Stimulated activated CD8-positive, alpha-beta memory T cell treated with anti-CD3 and anti-CD28 coated beads, Interleukin-12 subunit alpha, Interleukin-12 subunit beta, amount 100 ng/mL, for 24 hours (primary cell): ENCODE measurements around the gene PSMD8.
"Not testable (repeated sequence)": the region's sequence is repeated elsewhere in the genome, so short reads cannot be mapped to it uniquely, and the experiment has no call there.

ENCODE experiments used
- DNase-seq: peaks from one replicate; pipeline ENCODE4 v3.0.0-alpha.2; 2020; ENCODE audit errors: extremely low read depth

Gene PSMD8

DNA sequence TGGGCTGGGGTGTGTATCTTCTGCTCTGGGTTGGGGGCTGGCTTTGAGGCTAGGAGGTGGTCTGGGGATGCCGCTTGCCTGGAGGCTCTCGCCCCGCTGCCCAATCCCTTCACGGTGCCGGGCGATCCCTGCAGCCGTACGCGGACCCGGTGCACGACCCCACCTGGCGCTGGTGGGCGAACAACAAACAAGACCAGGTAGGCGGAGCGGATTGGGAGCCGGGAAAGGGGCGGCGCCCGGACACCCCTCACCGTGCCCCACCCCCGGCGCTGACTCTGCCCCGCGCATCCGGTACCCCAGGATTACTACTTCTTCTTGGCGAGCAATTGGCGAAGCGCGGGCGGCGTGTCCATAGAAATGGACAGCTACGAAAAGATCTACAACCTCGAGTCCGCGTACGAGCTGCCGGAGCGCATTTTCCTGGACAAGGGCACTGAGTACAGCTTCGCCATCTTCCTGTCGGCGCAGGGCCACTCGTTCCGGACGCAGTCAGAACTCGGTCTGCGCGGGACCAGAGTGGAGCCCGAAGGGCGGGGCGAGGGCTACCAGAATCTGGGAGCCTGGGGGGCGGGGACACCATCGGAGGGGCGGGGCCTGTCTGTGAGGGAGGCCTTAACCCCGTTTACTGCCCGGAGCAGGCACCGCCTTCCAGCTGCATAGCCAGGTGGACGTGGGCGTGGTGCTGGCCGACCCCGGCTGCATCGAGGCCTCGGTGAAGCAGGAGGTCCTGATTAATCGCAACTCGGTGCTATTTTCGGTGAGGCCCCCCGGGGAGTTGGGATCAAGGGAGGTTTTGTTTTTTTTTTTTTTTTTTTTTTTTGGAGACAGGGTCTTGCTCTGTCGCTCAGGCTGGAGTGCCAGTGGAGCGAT is 12.1 kb upstream of the PSMD8 start:
- peak; percentile 52 for DNase-seq

DNA sequence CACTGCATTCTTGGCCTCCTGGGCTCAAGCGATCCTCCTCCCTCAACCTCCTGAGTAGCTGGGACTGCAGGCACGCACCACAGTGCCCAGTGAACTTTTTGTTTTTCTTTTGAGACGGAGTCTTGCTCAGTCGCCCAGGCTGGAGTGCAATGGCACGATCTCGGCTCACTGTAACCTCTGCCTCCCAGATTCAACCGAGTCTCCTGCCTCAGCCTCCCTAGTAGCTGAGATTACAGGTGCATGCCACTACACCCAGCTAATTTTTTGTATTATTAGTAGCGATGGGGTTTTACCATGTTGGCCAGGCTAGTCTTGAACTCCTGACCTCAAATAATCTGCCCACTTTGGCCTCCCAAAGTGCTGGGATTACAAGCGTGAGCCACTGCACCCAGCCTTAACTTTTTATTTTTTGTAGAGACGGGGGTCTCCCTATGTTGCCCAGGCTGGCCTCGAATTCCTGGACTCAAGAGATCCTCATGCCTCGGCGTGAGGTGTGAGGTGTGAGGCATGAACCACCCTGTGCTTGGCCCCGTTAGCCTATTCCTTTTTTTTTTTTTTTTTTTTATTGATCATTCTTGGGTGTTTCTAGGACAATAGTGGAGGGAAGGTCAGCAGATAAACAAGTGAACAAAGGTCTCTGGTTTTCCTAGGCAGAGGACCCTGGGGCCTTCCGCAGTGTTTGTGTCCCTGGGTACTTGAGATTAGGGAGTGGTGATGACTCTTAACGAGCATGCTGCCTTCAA is 11.3 kb upstream of the PSMD8 start:
- DNase-seq = not testable (repeated sequence)

DNA sequence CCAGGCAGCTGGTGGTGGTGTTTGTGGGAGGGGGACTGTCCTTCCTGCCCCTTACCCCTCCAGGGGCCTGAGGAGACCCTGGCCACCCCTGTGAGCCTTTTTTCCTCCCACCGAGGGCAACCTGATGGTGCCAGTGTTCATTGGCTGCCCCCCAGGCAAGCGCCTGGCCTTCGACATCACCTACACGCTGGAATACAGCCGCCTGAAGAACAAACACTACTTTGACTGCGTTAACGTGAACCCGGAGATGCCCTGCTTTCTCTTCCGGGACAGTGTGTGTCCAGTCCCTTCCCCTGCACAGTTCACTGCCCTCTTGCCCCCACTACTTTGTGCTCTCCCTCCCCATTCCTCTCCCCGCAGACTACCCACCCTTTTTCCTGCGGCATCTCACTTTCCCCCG is 7.3 kb upstream of the PSMD8 start:
- no peak for DNase-seq

DNA sequence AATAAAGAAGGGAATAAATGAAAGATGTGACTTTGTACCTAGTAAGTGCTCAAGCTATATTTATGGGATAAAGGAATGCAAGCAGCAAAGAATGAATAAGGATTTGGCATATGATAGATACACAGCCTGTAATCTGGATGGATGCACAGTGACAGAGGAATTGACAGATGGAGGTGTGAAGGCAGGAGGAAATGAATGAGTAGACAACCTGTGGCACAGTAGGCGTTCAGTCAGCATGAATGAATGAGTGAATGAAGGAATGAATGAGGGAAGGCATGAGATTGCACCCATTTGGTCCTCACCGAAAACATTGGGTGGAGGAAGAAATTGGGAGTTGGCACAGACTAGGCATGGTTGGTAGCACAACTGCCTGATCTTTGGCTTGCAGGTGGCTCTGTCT is 4.8 kb upstream of the PSMD8 start:
- DNase-seq = no peak

DNA sequence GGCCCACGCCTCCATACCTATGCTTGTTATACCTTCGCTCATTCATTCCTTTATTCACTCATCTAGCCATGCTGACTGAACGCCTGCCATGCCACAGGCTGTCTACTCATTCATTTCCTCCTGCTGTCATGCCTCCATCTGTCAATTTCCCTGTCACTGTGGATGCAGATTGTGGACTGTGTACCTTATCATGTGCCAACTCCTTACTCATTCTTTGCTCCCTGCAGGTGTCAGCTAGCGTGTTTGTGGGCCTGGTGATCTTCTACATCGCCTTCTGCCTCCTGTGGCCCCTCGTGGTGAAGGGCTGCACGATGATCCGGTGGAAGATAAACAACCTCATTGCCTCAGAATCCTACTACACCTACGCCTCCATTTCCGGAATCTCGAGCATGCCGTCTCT is 4.1 kb upstream of the PSMD8 start:
- no peak for DNase-seq

DNA sequence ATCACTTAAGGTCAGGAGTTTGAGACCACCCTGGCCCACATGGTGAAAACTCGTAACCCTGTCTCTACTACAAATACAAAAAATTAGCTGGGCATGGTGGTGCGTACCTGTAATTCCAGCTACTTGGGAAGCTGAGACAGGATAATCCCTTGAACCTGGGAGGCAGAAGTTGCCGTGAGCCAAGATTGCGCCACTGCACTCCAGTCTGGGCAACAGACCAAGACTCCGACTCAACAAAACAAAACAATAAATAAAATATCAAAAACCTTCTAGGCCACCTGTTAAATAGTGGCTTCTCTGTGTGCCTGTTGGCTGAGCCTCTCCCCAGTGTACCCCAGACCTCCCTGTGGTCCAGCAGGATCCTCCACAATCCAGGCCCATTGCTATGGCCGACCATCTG is 3.3 kb upstream of the PSMD8 start:
- DNase-seq = no peak

DNA sequence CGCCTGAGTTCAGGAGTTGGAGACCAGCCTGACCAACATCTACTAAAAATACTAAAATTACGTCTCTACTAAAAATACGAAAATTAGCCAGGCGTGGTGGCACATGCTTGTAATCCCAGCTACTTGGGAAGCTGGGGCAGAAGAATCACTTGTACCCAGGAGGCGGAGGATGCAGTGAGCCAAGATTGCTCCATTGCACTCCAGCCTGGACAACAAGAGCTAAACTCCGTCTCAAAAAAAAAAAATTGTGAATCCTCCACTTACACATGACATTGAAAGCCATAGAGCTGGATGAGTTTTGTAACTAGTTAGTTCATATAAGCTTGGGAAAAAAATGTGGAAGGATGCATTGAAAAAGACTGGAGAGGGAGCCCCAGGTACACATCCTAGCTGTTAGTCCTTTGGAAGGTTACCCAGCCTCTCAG is 452 bp upstream of the PSMD8 start:
- no peak for DNase-seq

DNA sequence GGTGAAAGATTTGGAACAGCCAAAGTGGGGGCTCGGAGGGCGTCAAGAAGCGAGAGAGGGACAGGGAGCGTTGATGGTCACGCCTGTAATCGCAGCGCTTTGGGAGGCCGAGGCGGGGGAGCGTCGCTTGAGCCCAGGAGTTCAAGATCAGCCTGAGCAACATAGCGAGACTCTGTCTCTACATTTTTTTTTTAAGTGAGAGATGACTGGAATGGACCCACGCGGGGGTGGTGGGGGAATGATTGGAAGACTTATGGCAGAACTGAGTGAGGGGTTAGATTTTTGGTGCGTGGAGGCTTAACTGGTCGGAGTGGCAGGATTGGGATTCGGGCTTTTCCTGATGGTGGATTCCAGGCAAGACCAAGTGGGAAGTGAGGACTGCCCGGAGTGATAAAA is 725 bp downstream of the PSMD8 start:
- no peak for DNase-seq

DNA sequence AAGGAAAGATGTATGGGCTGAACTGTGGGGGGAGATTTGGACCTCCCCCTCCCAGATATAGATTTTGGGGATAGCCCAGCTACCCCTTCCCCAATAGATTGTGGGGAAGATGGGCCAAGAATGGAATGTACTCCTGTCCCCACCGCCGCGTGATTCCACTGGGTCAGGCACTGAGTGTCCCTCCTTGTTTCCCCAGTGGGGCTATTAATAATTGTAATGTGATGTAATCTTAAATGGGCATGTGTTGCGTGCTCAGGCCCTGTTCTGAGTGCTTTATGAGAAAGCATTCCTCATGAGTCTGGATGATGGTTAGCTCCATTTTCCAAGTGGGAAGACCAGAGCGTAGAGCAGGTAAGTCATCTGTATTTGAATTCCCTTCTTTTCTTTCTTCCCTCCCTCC is 1.4 kb downstream of the PSMD8 start:
- no peak for DNase-seq

DNA sequence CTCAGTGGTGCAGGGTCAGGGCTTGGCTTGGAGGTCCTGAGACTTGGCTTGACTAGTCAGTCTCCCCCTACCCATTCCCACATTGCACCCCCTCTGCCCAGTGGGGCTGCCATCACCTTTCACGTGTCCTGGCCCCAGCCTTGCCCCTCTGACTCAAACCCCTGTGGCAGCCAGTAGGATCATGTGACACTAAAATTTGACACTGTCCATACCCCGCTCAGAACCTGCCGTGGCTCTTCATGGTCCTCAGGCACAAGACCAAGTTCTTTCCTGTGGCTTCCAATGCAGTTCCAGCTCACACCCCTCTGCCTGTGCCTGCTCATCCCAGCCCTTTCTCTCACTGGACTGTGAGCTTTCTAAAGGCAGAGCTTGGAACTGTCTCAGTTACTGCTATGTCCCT is 2.2 kb downstream of the PSMD8 start:
- DNase-seq = no peak

DNA sequence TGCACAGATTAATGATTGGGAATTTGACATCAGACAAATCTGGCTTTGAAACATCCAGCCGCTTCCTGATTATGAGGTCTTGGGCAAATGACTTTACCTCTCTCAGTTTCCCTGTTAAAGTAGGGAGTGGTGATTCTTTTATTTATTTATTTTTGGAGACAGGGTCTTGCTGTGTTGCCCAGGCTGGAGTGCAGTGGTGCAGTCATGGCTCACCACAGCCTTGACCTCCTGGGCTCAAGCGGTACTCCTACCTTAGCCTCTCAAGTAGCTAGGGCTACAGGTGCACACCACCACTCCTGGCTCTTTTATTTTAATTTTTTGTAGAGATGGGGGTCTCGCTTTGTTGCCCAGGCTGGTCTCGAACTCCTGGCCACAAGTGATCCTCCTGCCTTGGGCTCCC is 2.7 kb downstream of the PSMD8 start:
- no peak for DNase-seq

DNA sequence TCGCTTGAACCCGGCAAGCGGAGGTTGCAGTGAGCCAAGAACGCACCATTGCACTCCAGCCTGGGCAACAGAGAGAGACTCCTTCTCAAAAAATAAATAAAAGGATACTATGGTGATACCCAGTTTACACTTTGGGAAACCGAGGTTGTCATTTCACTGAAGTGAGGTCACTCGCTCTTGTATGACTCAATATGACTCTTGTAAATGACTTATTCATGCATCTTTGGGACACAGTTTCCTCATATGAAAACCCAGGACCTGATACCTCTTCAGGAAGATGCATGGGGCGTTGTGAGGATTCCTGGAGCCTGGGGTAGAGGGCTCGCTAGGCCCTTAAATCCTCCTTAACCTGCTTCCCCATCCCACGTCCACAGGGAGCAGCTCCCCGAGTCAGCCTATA is 4.5 kb downstream of the PSMD8 start:
- DNase-seq = no peak

DNA sequence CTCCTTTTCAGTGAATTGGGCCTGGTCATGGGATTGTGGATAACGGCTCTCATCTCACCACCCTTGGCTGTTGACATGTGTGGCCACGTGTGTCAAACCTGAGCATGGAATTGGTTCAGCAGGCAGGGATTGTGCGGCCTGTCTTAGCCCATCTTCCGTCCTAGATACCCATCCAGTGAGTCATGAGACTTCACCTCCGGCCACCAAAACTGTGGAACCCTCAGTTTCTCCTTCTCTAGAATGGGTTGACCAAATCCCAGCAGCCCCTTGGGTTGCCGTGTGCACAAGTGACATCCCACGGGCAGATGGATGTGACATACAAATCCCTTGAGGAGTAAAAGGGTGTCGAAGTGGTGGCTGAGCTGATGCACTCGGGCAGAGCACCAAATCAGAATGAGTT is 6.8 kb downstream of the PSMD8 start:
- DNase-seq = no peak

DNA sequence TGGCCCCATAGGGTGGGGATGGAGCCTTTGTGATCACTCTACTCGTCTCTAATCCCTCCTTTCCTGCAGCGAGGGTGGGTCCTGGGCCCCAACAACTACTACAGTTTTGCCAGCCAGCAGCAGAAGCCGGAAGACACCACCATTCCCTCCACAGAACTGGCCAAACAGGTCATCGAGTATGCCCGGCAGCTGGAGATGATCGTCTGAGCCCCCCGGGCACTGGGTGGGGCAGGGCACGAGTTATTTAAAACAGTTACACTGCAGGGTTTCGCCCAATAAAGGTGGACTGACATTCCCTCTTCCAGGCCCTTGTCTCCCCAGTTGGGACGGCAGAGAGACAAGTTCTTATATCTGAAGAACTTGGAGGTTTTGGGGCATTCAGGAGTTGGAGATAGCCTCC is 8.8 kb downstream of the PSMD8 start:
- DNase-seq = no peak

DNA sequence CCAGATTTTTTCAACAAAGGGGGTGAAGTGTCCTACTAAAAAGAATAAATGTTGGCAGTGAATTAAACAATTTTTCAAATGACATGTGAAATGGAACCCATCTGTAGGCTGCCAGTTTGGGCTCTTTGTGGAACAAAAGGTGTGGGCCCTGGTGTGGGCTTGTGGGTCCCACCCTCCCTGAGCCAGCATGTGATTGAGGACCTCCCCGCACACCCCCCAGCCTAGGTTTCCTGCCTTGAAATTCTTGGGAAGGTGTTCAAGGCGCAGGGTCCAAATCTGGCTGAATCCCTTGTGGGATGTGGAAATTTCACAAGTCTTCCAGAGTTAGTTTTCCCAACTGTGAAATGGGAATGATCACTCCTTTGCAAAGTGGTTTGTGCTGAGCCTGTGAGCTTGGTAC is 9.4 kb downstream of the PSMD8 start:
- DNase-seq = no peak

DNA sequence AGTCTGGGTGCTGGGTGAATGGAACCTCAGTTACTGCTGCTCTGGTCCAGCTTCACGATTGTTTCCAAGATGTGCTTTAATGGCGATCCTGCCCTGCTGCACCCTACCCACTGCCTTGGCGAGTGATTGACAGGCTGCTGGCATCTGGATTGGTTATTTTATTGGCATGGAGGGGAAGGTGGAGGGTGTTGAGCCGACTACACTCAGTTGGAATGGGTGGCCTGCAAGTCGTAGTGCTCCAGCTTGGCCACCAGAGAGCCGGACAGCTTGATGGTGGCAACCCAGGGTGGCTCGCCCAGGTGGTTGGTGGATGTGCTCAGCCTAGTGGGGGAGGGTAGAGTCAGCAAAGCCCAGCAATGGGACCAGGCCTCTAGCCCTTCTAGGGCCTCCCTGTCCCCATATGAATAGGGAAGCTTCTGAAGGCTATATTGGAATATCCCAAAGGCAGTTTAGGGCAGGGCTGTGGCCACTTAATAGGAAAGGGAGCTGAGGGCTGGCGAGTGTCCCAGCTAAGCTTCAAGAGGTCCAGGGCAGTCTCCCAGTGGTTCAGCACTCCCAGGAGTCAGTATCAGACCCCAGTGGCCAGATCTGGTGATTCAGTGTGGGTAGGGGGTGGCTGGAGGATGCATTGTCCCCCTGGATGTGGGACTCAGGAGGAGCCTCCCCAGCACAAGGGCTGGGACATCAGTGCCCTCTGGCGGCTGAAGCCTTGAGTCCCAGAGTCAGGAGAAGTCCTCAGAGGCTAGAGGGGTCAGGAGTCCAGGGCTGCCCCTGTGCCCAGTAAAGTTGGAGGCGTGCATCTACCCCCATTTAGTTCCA is 10.0 kb downstream of the PSMD8 start:
- DNase-seq = no peak

DNA sequence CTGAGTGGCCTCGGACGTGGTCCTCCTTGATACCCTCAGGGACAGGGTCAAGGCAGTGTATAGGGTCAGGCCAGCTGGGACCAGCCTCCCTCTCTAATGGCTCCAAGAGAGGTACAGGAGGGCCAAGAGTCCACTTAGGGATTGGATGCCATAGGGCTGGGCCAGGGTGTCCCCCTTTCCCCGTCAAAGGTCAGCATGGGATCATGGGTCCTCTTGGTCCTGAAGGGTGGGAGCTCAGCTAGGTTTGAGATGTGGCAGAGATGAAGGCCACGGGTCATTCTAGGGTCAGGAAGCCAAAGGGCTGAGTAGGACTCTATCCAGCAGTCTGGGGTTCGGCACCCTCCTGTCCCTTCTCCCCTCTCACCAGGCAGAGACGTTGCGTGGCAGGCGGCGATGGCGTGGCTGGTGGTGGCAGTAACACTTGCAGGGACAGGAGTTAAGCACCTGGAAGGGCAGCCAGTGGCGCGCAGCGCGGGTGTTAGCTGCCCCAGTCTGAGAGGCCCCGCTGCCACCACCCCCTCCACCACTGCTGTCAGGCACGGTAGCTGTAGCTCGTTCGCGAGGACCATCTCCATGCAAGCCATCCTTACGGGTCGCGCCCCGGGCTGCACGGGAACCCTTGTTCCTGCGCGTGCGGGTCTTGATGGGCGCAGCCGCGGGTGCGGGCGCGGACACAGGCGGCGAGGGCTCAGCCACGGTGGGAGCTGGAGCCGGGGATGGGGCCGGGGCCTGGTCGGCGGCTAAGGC is 10.9 kb downstream of the PSMD8 start:
- DNase-seq = no peak

DNA sequence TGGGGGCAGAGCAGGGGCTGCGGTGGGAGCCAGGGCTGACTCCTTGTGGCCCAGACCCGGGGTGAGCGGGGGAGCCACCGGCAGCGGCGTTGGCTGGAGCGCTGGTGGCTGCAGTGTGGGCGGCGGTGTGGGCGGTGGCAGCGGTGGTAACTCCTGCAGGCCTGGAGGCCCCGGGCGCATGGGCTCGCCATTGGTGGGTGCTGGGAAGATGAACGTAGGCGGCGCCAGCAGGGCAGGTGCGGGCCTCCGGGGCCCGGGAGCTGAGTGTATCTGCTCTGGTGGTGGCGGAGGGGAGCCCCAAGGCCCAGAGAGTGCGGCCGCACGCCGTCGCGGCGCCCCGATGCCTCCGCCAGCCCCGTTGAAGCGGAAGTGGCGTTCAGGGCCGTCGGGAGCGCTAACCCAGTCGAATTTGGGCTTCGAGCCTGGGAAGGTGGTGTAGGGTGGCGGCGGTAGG is 11.5 kb downstream of the PSMD8 start:
- no peak for DNase-seq

DNA sequence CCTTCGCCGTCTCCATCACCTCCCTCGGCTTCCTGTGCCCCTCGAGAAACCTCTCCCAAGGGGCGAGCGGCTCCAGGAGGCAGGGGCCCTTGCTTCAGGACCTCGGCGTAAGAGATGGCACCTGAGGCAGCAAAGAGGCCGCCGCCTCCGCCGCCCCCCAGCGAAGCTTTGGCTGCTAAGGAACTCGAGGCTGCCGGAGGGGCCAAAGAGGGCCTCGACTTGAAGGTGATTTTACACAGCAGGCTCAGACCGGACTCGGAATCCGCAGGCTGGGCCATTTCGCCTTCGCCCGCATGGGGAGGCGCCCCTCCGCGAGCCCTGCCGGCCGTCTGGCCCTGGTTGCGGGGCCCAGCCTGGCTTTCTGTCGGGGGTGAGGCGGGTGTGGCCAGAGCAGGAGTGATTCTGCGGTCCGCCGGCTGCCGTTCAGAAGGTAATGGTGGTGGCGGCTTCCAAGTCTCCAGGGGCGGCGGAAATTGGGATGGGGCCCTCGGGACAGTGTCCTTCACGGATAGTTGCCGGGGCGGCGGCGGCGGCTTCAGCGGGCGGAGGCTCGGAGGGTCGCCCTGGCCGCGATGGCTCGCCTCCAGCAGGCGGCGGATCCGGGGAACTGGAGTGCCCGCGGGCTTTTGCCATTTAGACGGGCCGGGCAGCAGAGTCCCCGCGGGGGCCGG is 12.1 kb downstream of the PSMD8 start:
- no peak for DNase-seq

DNA sequence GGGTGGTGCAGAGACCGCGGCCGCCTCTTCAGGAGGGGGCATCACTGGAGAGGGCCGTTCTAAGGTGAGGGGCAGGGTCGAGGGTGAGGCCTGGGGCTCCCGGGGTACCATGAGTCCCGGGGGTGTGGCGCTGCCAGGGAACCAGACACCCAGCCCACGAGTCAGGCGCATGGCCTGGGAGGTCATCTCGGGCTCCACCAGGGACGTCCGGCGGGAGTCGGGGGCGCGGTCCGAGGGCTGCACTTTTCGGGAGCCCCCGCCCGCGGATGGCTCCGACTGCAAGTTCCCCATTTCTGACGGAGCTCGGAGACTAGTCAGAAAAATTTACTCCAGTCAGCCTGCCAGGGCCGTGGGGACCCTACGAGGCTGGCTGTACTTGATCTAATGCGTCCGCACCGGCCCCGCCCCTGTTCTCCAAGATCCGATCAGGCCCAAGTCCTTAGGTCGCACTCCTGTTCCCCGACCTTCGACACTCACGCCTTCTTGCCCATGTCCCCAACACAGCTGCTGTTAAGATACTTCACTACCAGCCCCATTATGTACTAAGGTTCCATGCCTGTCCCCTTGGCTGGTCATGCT is 12.7 kb downstream of the PSMD8 start:
- DNase-seq = no peak
